ENCODE results near the gene PARD6G. TPM values are rescaled to one million over a fixed set of nuclear protein-coding genes. Genes with fewer than 3 reads are reported as not detected.

PARD6G gene
- total and polyA plus RNA-seq, 9 of the 15 experiments (the other 6 are each of a cell fraction or from before 2014, with no cell fraction given): 0.03 to 1.2 (median 0.26) TPM

DNA sequence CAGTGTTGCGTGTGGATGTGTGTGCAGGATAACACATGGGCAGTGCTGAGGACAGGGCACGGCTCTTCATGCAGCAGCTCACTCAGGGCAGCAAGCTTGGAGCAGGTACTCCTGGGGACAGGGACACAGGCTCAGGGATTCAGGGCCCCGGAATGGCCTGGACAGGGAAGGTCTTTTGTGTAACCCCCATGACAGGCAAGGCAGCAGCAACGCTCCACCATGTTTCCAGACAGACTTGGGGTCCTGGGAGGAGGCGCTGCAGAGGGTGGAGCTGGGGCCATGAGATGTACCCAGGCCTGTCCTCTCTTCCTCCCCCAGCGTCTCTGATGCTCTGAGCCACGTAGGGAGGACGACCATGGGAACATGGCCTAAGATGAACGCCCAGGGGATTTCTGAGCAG, 80.0 kb downstream of the PARD6G start:
- DNase-seq (ENCODE audit: extremely low read depth in 1 of 4, low spot score in 3 of 4) (no peak), FAIRE-seq (no peak), ATAC-seq (no peak)
- 4% methylated on average over 9 of the region's 9 CpGs for WGBS (ENCODE audit: insufficient coverage, low coverage, missing lambda C conversion rate)
- POLR2A ChIA-PET: no interaction called here
- Histone ChIP-seq H3K27ac (ENCODE audit: extremely low read depth, low read depth, low read length) (no peak overlapping the region), H3K4me2 (ENCODE audit: insufficient read depth, low read length) (no peak overlapping the region), H3K27me3 (ENCODE audit: control insufficient read depth in 2 of 2, insufficient read depth in 2 of 2, low read length in 2 of 2) (peaks cover 0 to 36% of the 10 kb centered on the region in 2 experiments; a peak in 3 of 5 replicates), H3K79me2 (ENCODE audit: control insufficient read depth, insufficient read depth, low read length) (no peaks in the 10 kb centered on the region), H4K20me1 (replicated peaks; ENCODE audit: control insufficient read depth, insufficient read depth, low read length) (no peaks in the 10 kb centered on the region), H3K9me1 (ENCODE audit: control insufficient read depth, insufficient read depth, low read length) (no peaks in the 10 kb centered on the region), H3K36me3 (ENCODE audit: control insufficient read depth, insufficient read depth, low read length) (no peaks in the 10 kb centered on the region), H2AFZ (ENCODE audit: low read depth, low read length) (no peak overlapping the region), H3K4me3 (no peak overlapping the region), H3K9ac (ENCODE audit: insufficient read depth in 1 of 2, low read depth in 2 of 2, low read length in 2 of 2) (no peak overlapping the region), H3K9me3 (replicated peaks; ENCODE audit: control insufficient read depth, insufficient read depth, low read depth, low read length) (no peaks in the 10 kb centered on the region), H3K4me1 (replicated peaks in 1 of 2; ENCODE audit: control insufficient read depth in 2 of 2, insufficient read depth in 2 of 2, low read length in 2 of 2) (peaks cover 0 to 6% of the 10 kb centered on the region in 2 experiments; a peak in 1 of 5 replicates)
- intact Hi-C loops (cut with micrococcal nuclease): no loop called here
- TF ChIP-seq CBX2 (IDR thresholded peaks at IDR 0.05; ENCODE audit: insufficient read depth, low read length, poor library complexity, severe bottlenecking) (no peak), HDAC3 (IDR thresholded peaks at IDR 0.05; ENCODE audit: borderline replicate concordance, partially characterized antibody) (no peak), KAT2B (IDR thresholded peaks at IDR 0.05; ENCODE audit: low read depth, low read length) (no peak), KAT8 (IDR thresholded peaks at IDR 0.05; ENCODE audit: low read depth) (no peak)
- CTCF ChIA-PET (ENCODE audit: low intra/inter-chr PET ratio): no interaction called here
- no TSS peak for BruUV-seq (replicated peaks)
- in situ Hi-C loops (cut with MboI): no loop called here

DNA sequence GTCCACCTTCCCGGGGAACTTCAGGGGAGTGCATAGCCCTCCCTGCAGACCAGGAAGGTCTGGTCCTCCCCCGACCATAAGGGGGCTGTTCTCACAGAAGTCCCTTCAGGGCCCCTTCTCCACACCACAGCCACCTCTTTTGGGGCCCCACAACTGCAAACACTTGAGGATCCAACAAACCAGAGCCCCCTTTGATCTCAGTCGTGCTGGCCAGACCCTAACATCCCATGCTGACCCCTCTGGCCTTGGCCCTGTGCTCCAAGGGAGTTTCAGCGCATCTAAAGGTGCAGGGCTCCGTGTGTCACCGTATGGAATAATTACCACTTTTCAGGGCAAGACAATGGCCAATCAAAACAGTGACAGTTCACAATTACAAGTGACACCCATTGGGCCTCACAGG, 80.6 kb downstream of the PARD6G start:
- Histone ChIP-seq H2AFZ (ENCODE audit: low read depth, low read length) (no peak overlapping the region), H3K79me2 (ENCODE audit: control insufficient read depth, insufficient read depth, low read length) (no peaks in the 10 kb centered on the region), H3K4me3 (no peak overlapping the region), H3K9me3 (replicated peaks; ENCODE audit: control insufficient read depth, insufficient read depth, low read depth, low read length) (no peaks in the 10 kb centered on the region), H3K27ac (ENCODE audit: extremely low read depth, low read depth, low read length) (no peak overlapping the region), H3K27me3 (ENCODE audit: control insufficient read depth in 2 of 2, insufficient read depth in 2 of 2, low read length in 2 of 2) (peaks cover 0 to 34% of the 10 kb centered on the region in 2 experiments; a peak in 3 of 5 replicates), H3K4me1 (replicated peaks in 1 of 2; ENCODE audit: control insufficient read depth in 2 of 2, insufficient read depth in 2 of 2, low read length in 2 of 2) (peaks cover 0 to 6% of the 10 kb centered on the region in 2 experiments; a peak in 1 of 5 replicates), H3K9me1 (ENCODE audit: control insufficient read depth, insufficient read depth, low read length) (no peaks in the 10 kb centered on the region), H3K9ac (ENCODE audit: insufficient read depth in 1 of 2, low read depth in 2 of 2, low read length in 2 of 2) (no peak overlapping the region), H3K36me3 (ENCODE audit: control insufficient read depth, insufficient read depth, low read length) (no peaks in the 10 kb centered on the region), H3K4me2 (ENCODE audit: insufficient read depth, low read length) (no peak overlapping the region), H4K20me1 (replicated peaks; ENCODE audit: control insufficient read depth, insufficient read depth, low read length) (no peaks in the 10 kb centered on the region)
- ATAC-seq: no peak
- 0% methylated on average over 6 of the region's 6 CpGs for WGBS (ENCODE audit: insufficient coverage, low coverage, missing lambda C conversion rate)
- FAIRE-seq: no peak
- ChIA-PET POLR2A (no interaction called here), CTCF (ENCODE audit: low intra/inter-chr PET ratio) (no interaction called here)
- in situ Hi-C loops (cut with MboI) (no loop called here), intact Hi-C loops (cut with micrococcal nuclease) (no loop called here)
- DNase-seq (ENCODE audit: extremely low read depth in 1 of 4, low spot score in 3 of 4): no peak
- BruUV-seq (replicated peaks): no TSS peak
- TF ChIP-seq SIX5 (IDR thresholded peaks at IDR 0.05; ENCODE audit: borderline replicate concordance in 1 of 2, insufficient read depth in 1 of 2, low read depth in 1 of 2, low read length in 2 of 2) (no peak), ELF2 (CRISPR knock-in tag; IDR thresholded peaks at IDR 0.05) (no peak), SRSF3 (IDR thresholded peaks at IDR 0.05; ENCODE audit: insufficient read depth, low read length) (no peak), ZNF280B (CRISPR knock-in tag; IDR thresholded peaks at IDR 0.05) (no peak), MEF2A (IDR thresholded peaks at IDR 0.05; ENCODE audit: control insufficient read depth, low read depth, low read length) (no peak), ZNF24 (IDR thresholded peaks at IDR 0.05) (no peak)
- TF ChIP-seq, protein P1, sequence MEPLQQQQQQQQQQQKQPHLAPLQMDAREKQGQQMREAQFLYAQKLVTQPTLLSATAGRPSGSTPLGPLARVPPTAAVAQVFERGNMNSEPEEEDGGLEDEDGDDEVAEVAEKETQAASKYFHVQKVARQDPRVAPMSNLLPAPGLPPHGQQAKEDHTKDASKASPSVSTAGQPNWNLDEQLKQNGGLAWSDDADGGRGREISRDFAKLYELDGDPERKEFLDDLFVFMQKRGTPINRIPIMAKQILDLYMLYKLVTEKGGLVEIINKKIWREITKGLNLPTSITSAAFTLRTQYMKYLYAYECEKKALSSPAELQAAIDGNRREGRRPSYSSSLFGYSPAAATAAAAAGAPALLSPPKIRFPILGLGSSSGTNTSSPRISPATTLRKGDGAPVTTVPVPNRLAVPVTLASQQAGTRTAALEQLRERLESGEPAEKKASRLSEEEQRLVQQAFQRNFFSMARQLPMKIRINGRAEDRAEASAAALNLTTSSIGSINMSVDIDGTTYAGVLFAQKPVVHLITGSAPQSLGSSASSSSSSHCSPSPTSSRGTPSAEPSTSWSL (CRISPR knock-in tag; IDR thresholded peaks at IDR 0.05; ENCODE audit: borderline replicate concordance): no peak
- TF ChIP-seq, protein P2, sequence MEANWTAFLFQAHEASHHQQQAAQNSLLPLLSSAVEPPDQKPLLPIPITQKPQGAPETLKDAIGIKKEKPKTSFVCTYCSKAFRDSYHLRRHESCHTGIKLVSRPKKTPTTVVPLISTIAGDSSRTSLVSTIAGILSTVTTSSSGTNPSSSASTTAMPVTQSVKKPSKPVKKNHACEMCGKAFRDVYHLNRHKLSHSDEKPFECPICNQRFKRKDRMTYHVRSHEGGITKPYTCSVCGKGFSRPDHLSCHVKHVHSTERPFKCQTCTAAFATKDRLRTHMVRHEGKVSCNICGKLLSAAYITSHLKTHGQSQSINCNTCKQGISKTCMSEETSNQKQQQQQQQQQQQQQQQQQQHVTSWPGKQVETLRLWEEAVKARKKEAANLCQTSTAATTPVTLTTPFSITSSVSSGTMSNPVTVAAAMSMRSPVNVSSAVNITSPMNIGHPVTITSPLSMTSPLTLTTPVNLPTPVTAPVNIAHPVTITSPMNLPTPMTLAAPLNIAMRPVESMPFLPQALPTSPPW (CRISPR knock-in tag; IDR thresholded peaks at IDR 0.05): no peak
